ENCODE measurements around the gene AGL.

Gene AGL

GRCh38 chr1:99969729-99970621 lies 119.8 kb downstream of the AGL start, which contains the start of gene SLC35A3 (continued):
- TF ChIP-seq, protein P1, sequence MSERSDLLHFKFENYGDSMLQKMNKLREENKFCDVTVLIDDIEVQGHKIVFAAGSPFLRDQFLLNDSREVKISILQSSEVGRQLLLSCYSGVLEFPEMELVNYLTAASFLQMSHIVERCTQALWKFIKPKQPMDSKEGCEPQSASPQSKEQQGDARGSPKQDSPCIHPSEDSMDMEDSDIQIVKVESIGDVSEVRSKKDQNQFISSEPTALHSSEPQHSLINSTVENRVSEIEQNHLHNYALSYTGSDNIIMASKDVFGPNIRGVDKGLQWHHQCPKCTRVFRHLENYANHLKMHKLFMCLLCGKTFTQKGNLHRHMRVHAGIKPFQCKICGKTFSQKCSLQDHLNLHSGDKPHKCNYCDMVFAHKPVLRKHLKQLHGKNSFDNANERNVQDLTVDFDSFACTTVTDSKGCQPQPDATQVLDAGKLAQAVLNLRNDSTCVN (tag by site-specific recombination; optimal IDR thresholded peaks at IDR 0.05) = peak; percentile 74
- TF ChIP-seq, protein P2, sequence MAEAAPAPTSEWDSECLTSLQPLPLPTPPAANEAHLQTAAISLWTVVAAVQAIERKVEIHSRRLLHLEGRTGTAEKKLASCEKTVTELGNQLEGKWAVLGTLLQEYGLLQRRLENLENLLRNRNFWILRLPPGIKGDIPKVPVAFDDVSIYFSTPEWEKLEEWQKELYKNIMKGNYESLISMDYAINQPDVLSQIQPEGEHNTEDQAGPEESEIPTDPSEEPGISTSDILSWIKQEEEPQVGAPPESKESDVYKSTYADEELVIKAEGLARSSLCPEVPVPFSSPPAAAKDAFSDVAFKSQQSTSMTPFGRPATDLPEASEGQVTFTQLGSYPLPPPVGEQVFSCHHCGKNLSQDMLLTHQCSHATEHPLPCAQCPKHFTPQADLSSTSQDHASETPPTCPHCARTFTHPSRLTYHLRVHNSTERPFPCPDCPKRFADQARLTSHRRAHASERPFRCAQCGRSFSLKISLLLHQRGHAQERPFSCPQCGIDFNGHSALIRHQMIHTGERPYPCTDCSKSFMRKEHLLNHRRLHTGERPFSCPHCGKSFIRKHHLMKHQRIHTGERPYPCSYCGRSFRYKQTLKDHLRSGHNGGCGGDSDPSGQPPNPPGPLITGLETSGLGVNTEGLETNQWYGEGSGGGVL (tag by site-specific recombination; IDR thresholded peaks at IDR 0.05) = peak; percentile 87
- TF ChIP-seq ZNF501 (tag by site-specific recombination; IDR thresholded peaks at IDR 0.05) (peak; percentile 97), ZBTB48 (tag by site-specific recombination; IDR thresholded peaks at IDR 0.05) (peak; percentile 94), ZNF341 (tag by site-specific recombination; IDR thresholded peaks at IDR 0.05; ENCODE audit: low read depth) (peak; percentile 74), KLF7 (tag by site-specific recombination; IDR thresholded peaks at IDR 0.05; ENCODE audit: borderline replicate concordance) (peak; percentile 39; the same call in 1 of the 2 replicates), ZNF707 (tag by site-specific recombination; IDR thresholded peaks at IDR 0.05) (no peak), ZNF792 (tag by site-specific recombination; IDR thresholded peaks at IDR 0.05) (0 out of 2 replicates have a peak, but pooled peaks have one; percentile 22), ZNF610 (tag by site-specific recombination; IDR thresholded peaks at IDR 0.05; ENCODE audit: borderline replicate concordance) (peak; percentile 50; the same call in 1 of the 2 replicates), ZNF19 (tag by site-specific recombination; IDR thresholded peaks at IDR 0.05; ENCODE audit: low read depth) (no peak), ZFP37 (tag by site-specific recombination; IDR thresholded peaks at IDR 0.05) (peak; percentile 97), ZNF202 (tag by site-specific recombination; IDR thresholded peaks at IDR 0.05; ENCODE audit: borderline replicate concordance) (no peak), PBX3 (CRISPR knock-in tag; IDR thresholded peaks at IDR 0.05) (peak; percentile 90; the same call in 1 of the 2 replicates), GLI4 (tag by site-specific recombination; IDR thresholded peaks at IDR 0.05) (peak; percentile 80; the same call in 1 of the 2 replicates), ZNF175 (tag by site-specific recombination; IDR thresholded peaks at IDR 0.05) (no peak), ZNF155 (tag by site-specific recombination; IDR thresholded peaks at IDR 0.05) (no peak), ZNF701 (tag by site-specific recombination; IDR thresholded peaks at IDR 0.05) (no peak), HOXA7 (CRISPR knock-in tag; IDR thresholded peaks at IDR 0.05; ENCODE audit: borderline replicate concordance) (no peak), ZNF658 (tag by site-specific recombination; IDR thresholded peaks at IDR 0.05) (no peak), ZNF426 (tag by site-specific recombination; IDR thresholded peaks at IDR 0.05) (no peak), ZNF518A (tag by site-specific recombination; conservative IDR thresholded peaks at IDR 0.05; ENCODE audit: low read depth) (peak; percentile 74), ZNF555 (tag by site-specific recombination; conservative IDR thresholded peaks at IDR 0.05) (no peak), ZNF776 (tag by site-specific recombination; IDR thresholded peaks at IDR 0.05; ENCODE audit: borderline replicate concordance) (no peak), ZNF274 (IDR thresholded peaks at IDR 0.05; ENCODE audit: low read length) (no peak), ZNF274 (tag by site-specific recombination; IDR thresholded peaks at IDR 0.05; ENCODE audit: borderline replicate concordance) (no peak)
- TF ChIP-seq, protein P3, sequence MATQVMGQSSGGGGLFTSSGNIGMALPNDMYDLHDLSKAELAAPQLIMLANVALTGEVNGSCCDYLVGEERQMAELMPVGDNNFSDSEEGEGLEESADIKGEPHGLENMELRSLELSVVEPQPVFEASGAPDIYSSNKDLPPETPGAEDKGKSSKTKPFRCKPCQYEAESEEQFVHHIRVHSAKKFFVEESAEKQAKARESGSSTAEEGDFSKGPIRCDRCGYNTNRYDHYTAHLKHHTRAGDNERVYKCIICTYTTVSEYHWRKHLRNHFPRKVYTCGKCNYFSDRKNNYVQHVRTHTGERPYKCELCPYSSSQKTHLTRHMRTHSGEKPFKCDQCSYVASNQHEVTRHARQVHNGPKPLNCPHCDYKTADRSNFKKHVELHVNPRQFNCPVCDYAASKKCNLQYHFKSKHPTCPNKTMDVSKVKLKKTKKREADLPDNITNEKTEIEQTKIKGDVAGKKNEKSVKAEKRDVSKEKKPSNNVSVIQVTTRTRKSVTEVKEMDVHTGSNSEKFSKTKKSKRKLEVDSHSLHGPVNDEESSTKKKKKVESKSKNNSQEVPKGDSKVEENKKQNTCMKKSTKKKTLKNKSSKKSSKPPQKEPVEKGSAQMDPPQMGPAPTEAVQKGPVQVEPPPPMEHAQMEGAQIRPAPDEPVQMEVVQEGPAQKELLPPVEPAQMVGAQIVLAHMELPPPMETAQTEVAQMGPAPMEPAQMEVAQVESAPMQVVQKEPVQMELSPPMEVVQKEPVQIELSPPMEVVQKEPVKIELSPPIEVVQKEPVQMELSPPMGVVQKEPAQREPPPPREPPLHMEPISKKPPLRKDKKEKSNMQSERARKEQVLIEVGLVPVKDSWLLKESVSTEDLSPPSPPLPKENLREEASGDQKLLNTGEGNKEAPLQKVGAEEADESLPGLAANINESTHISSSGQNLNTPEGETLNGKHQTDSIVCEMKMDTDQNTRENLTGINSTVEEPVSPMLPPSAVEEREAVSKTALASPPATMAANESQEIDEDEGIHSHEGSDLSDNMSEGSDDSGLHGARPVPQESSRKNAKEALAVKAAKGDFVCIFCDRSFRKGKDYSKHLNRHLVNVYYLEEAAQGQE (tag by site-specific recombination; IDR thresholded peaks at IDR 0.05) = peak; percentile 25; the same call in 1 of the 2 replicates
